ENCODE results near the gene MCM9.
"Not testable (repeated sequence)": the region's sequence is repeated elsewhere in the genome, so short reads cannot be mapped to it uniquely, and the experiment has no call there.

The MCM9 gene

DNA sequence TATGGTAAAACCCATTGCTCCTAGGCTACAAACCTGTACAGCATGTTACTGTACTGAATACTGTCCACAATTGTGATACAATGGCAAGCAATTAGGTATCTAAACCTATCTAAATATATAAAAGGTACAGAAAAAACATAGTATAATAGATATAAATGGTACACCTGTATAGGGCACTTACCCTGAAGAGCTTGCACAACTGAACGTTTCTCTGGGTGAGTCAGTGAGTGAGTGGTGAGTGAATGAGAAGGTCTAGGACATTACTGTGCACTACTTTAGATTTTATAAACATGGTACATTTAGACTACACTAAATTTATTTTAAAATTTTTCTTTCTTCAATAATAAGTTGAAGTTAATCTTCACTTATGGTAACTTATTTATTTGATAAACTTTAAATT lies 163.7 kb downstream of the MCM9 start:
- Histone ChIP-seq H3K4me1 (ENCODE audit: control insufficient read depth, insufficient read depth, low read length, unreplicated experiment) (peaks cover 3% of the 10 kb centered on the region), H3K79me2 (ENCODE audit: control insufficient read depth, insufficient read depth, low read length, unreplicated experiment) (no peaks in the 10 kb centered on the region), H3K36me3 (ENCODE audit: insufficient read depth, low read length) (no peaks in the 10 kb centered on the region), H3K27ac (ENCODE audit: low read depth, low read length) (no peak overlapping the region), H3K27me3 (ENCODE audit: insufficient read depth, low read length) (no peaks in the 10 kb centered on the region), H2AFZ (ENCODE audit: low read length, unreplicated experiment) (no peak overlapping the region), H3K4me3 (ENCODE audit: low read depth, low read length) (no peak overlapping the region)

DNA sequence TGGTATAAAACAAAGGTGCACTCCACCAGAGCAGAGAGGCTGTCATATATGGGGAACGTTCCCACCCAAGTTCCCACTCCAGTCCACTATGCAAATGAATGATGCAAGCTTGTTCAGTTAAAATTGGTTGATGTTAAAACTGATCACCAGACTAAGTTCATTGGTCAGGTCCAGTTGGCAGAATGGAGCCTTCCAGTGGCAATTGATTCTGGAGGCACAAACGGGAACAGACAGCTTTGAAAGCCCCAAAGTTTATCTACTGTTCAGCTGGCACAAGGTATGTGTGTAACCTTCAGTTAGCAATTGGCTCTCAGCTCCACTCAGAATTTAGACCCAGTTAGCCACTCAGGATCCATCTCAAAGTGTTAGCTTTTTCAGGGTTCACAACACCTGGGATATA lies 164.1 kb downstream of the MCM9 start:
- Histone ChIP-seq H3K27me3 (ENCODE audit: insufficient read depth, low read length) (no peaks in the 10 kb centered on the region), H3K79me2 (ENCODE audit: control insufficient read depth, insufficient read depth, low read length, unreplicated experiment) (no peaks in the 10 kb centered on the region), H3K4me3 (ENCODE audit: low read depth, low read length) (no peak overlapping the region), H3K4me1 (ENCODE audit: control insufficient read depth, insufficient read depth, low read length, unreplicated experiment) (peaks cover 3% of the 10 kb centered on the region), H2AFZ (ENCODE audit: low read length, unreplicated experiment) (no peak overlapping the region), H3K36me3 (ENCODE audit: insufficient read depth, low read length) (no peaks in the 10 kb centered on the region), H3K27ac (ENCODE audit: low read depth, low read length) (no peak overlapping the region)

DNA sequence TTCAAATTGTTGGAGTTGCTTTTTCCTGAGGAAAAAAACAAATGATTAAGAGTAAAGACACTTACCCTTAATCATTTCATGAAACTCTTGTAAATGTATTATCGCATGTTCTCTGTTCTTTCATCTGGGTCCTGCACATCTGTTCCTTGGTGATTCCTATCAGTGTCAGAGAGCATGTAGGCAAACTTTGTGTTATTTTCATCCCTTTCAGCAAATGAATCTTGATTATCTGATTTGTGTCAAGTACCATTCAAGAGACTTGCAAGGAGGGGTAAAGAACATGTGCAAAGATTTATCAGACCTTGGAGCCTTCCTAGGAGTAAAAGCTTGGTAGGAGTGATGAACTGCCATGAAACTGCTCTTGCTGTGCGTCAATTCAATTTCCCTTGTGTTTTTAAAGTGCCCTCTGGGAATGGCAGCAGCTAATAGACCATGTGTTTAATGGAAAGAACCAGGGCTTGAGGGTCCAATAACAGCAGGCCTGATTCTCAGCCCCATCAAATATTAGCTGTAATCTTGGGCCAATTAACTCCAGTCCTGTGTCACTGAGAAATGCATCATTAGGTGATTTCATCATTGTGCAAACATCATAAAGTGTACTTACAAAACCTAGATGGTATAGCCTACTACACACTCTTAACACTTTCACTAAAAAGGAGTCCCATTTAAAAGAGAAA lies 164.7 kb downstream of the MCM9 start:
- Histone ChIP-seq H3K4me1 (ENCODE audit: control insufficient read depth, insufficient read depth, low read length, unreplicated experiment) (peaks cover 3% of the 10 kb centered on the region), H3K79me2 (ENCODE audit: control insufficient read depth, insufficient read depth, low read length, unreplicated experiment) (no peaks in the 10 kb centered on the region), H3K36me3 (ENCODE audit: insufficient read depth, low read length) (no peaks in the 10 kb centered on the region), H2AFZ (ENCODE audit: low read length, unreplicated experiment) (no peak overlapping the region), H3K4me3 (ENCODE audit: low read depth, low read length) (no peak overlapping the region), H3K27ac (ENCODE audit: low read depth, low read length) (no peak overlapping the region), H3K27me3 (ENCODE audit: insufficient read depth, low read length) (no peaks in the 10 kb centered on the region)

DNA sequence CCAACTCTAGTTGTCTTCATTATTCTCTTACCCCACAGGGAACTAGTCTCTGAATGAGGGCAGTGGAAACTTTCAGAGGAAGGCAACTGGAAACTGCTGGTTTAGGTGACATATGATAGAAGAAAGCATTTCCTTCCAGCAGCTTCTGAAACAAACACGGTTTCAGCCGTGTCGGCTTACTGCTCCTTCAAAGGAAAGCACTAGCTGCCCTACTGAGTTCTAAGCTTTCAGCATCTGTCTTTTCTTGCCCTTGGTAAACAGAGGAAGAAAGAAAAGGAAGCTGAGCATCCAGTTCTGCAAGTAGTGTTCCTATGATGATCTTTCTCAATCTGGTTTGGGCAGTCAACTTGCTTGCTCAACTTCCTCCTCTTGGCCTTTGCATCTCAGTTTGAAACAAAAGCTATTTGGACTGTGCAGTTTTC lies 166.0 kb downstream of the MCM9 start:
- Histone ChIP-seq H3K4me1 (ENCODE audit: control insufficient read depth, insufficient read depth, low read length, unreplicated experiment) (peaks cover 3% of the 10 kb centered on the region), H3K36me3 (ENCODE audit: insufficient read depth, low read length) (no peaks in the 10 kb centered on the region), H3K79me2 (ENCODE audit: control insufficient read depth, insufficient read depth, low read length, unreplicated experiment) (no peaks in the 10 kb centered on the region), H3K27ac (ENCODE audit: low read depth, low read length) (no peak overlapping the region), H3K27me3 (ENCODE audit: insufficient read depth, low read length) (no peaks in the 10 kb centered on the region), H3K4me3 (ENCODE audit: low read depth, low read length) (no peak overlapping the region), H2AFZ (ENCODE audit: low read length, unreplicated experiment) (no peak overlapping the region)

DNA sequence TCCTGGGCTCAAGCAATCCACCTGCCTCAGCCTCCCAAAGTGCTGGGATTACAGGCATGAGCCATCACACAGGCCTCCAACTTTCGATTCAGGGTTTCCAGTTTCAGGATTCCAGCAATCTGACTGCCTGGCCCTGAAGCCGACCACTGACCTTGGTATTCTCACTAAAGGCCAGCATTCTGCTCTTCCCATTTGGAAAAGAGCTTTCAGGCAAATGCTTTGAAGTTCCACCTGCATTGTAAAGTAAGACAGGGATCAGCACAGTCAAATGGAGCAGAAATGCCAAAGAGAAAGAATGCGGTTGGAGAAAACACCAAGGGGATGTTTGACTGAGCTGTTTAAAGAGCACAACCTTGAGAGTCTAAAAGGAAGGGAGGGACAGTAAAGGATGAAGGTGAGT lies 166.5 kb downstream of the MCM9 start:
- H3K27me3 ChIP-seq (ENCODE audit: insufficient read depth, low read length): no peaks in the 10 kb centered on the region
- no peaks in the 10 kb centered on the region for H3K36me3 ChIP-seq (ENCODE audit: insufficient read depth, low read length)
- no peaks in the 10 kb centered on the region for H3K79me2 ChIP-seq (ENCODE audit: control insufficient read depth, insufficient read depth, low read length, unreplicated experiment)
- H2AFZ ChIP-seq (ENCODE audit: low read length, unreplicated experiment): no peak overlapping the region
- H3K4me3 ChIP-seq (ENCODE audit: low read depth, low read length): no peak overlapping the region
- no peak overlapping the region for H3K27ac ChIP-seq (ENCODE audit: low read depth, low read length)
- H3K4me1 ChIP-seq (ENCODE audit: control insufficient read depth, insufficient read depth, low read length, unreplicated experiment): peaks cover 3% of the 10 kb centered on the region

DNA sequence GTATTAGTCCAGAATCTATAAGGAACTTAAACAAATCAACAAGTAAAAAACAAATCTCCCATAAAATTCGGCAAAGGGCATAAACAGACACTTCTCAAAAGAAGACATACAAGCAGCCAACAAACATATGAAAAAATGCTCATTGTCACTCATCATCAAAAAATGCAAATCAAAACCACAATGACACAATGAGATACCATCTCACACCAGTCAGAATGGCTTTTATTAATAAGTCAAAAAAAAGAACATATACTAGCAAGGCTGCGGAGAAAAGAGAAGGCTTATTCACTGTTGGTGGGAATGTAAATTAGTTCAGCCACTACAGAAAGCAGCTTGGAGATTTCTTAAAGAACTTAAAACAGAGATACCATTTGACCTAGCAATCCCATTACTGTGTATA lies 169.6 kb downstream of the MCM9 start:
- H3K4me1 ChIP-seq (ENCODE audit: control insufficient read depth, insufficient read depth, low read length, unreplicated experiment); H3K79me2 ChIP-seq (ENCODE audit: control insufficient read depth, insufficient read depth, low read length, unreplicated experiment); H3K4me3 ChIP-seq (ENCODE audit: low read depth, low read length); H3K36me3 ChIP-seq (ENCODE audit: insufficient read depth, low read length); H3K27ac ChIP-seq (ENCODE audit: low read depth, low read length); H2AFZ ChIP-seq (ENCODE audit: low read length, unreplicated experiment); H3K27me3 ChIP-seq (ENCODE audit: insufficient read depth, low read length): not testable (repeated sequence)

DNA sequence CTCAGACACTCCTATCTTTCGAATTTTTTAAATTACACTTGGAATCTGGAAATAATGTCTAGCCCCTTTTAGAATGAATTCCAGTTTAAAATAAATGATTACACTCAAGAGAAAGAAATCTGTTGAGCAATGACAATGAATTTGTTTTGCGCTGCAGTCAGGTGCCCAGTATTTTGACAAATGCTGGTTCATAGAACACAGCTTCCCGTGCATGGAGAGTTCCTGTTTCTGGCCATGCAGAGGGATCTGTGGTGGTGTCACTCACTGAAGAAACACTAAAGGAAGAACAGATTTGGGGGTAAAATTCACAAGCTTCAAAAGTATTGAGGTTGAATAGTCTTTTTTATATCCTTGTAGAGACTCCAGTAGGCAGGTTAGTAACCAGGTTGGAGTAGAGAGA lies 170.2 kb downstream of the MCM9 start:
- no peak overlapping the region for H3K27ac ChIP-seq (ENCODE audit: low read depth, low read length)
- H3K36me3 ChIP-seq (ENCODE audit: insufficient read depth, low read length): no peaks in the 10 kb centered on the region
- no peak overlapping the region for H3K4me3 ChIP-seq (ENCODE audit: low read depth, low read length)
- no peaks in the 10 kb centered on the region for H3K4me1 ChIP-seq (ENCODE audit: control insufficient read depth, insufficient read depth, low read length, unreplicated experiment)
- H3K27me3 ChIP-seq (ENCODE audit: insufficient read depth, low read length): no peaks in the 10 kb centered on the region
- H3K79me2 ChIP-seq (ENCODE audit: control insufficient read depth, insufficient read depth, low read length, unreplicated experiment): no peaks in the 10 kb centered on the region
- no peak overlapping the region for H2AFZ ChIP-seq (ENCODE audit: low read length, unreplicated experiment)

All from ACC112 (cell line).